ENCODE data around the gene MIGA1.
A peak's percentile ranks its signal among the peaks of the same experiment; 100 is the strongest.
"Not testable (repeated sequence)": the region's sequence is repeated elsewhere in the genome, so short reads cannot be mapped to it uniquely, and the experiment has no call there.

The MIGA1 gene

GRCh38 chr1:77779529-77780281 is at the start of gene MIGA1:
Gene MIGA1 (plus strand): TSS chr1:77779649. CDS start chr1:77783253, 3,604 bp downstream.
- peak; percentile 92 for DNase-seq (ENCODE audit: low read depth, low spot score)

GRCh38 chr1:77732090-77732489 is 47.4 kb upstream of the MIGA1 start:
- no peak for DNase-seq (ENCODE audit: low read depth, low spot score)

GRCh38 chr1:77739235-77739634 is 40.2 kb upstream of the MIGA1 start:
- DNase-seq (ENCODE audit: low read depth, low spot score): no peak

- no peak for DNase-seq (ENCODE audit: low read depth, low spot score)
These were observed 38.1 kb upstream of the MIGA1 start for GRCh38 chr1:77741316-77741715.

GRCh38 chr1:77742011-77742555 is 37.4 kb upstream of the MIGA1 start:
- DNase-seq (ENCODE audit: low read depth, low spot score): no peak

GRCh38 chr1:77744576-77744975 is 34.9 kb upstream of the MIGA1 start:
- DNase-seq (ENCODE audit: low read depth, low spot score): no peak

- not testable (repeated sequence) for DNase-seq (ENCODE audit: low read depth, low spot score)
These were observed 30.0 kb upstream of the MIGA1 start for GRCh38 chr1:77749489-77749888.

- DNase-seq (ENCODE audit: low read depth, low spot score): no peak
These were observed 23.2 kb upstream of the MIGA1 start for GRCh38 chr1:77756052-77756754.

GRCh38 chr1:77757066-77757584 is 22.3 kb upstream of the MIGA1 start:
- DNase-seq (ENCODE audit: low read depth, low spot score): no peak

- DNase-seq (ENCODE audit: low read depth, low spot score): no peak
These were observed 21.8 kb upstream of the MIGA1 start for GRCh38 chr1:77757603-77758002.

GRCh38 chr1:77759071-77760028 is 20.1 kb upstream of the MIGA1 start, which contains the start of gene USP33:
Gene USP33 (minus strand): TSS chr1:77759852. CDS start chr1:77741697, 18,155 bp downstream.
- DNase-seq (ENCODE audit: low read depth, low spot score): peak; percentile 93

- DNase-seq (ENCODE audit: low read depth, low spot score): peak; percentile 35
These were observed 17.4 kb upstream of the MIGA1 start for GRCh38 chr1:77762072-77762476.

GRCh38 chr1:77768006-77768405 is 11.4 kb upstream of the MIGA1 start:
- DNase-seq (ENCODE audit: low read depth, low spot score): no peak

GRCh38 chr1:77776007-77776700 is 3.3 kb upstream of the MIGA1 start:
- DNase-seq (ENCODE audit: low read depth, low spot score): no peak

- no peak for DNase-seq (ENCODE audit: low read depth, low spot score)
These were observed 2.2 kb downstream of the MIGA1 start for GRCh38 chr1:77781683-77782082.

- DNase-seq (ENCODE audit: low read depth, low spot score): no peak
These were observed 3.7 kb downstream of the MIGA1 start for GRCh38 chr1:77783141-77783540.

- not testable (repeated sequence) for DNase-seq (ENCODE audit: low read depth, low spot score)
These were observed 6.8 kb downstream of the MIGA1 start for GRCh38 chr1:77786093-77786741.

- no peak for DNase-seq (ENCODE audit: low read depth, low spot score)
These were observed 15.1 kb downstream of the MIGA1 start for GRCh38 chr1:77794550-77794949.

GRCh38 chr1:77796695-77797405 is 17.4 kb downstream of the MIGA1 start:
- DNase-seq (ENCODE audit: low read depth, low spot score): peak; percentile 12
